ENCODE data around the gene TRPM2. TPM values are rescaled to one million over a fixed set of nuclear protein-coding genes. Genes with fewer than 3 reads are reported as not detected.

TRPM2 gene
- total and polyA plus RNA-seq, 2 of the 8 experiments (the other 6 are each of a cell fraction or from before 2014, with no cell fraction given) = 0.27 to 0.28 TPM

GRCh38 chr21:44366586-44367211, 13.3 kb downstream of the TRPM2 start:
- Histone ChIP-seq H2AK5ac (ENCODE audit: low read depth, low read length) (no peak overlapping the region), H3K9me3 (ENCODE audit: insufficient read depth in 2 of 2, low read depth in 1 of 2, low read length in 1 of 2) (no peaks in the 10 kb centered on the region), H4K8ac (ENCODE audit: extremely low read depth, insufficient read depth, low read length) (no peak overlapping the region), H3K23me2 (ENCODE audit: low read depth, low read length) (peaks cover 3% of the 10 kb centered on the region; the same call in 1 of the 2 replicates), H3K27ac (ENCODE audit: low read depth, low read length) (no peak overlapping the region), H3K4me3 (ENCODE audit: extremely low read depth in 1 of 4, insufficient read depth in 2 of 4, low read depth in 3 of 4, low read length in 4 of 4) (no peak overlapping the region), H3K4me2 (ENCODE audit: insufficient read depth in 1 of 2, low read depth in 2 of 2, low read length in 2 of 2) (no peak overlapping the region), H3K27me3 (replicated peaks in 1 of 4; ENCODE audit: control insufficient read depth in 3 of 4, extremely low read depth in 1 of 4, insufficient read depth in 3 of 4, low read length in 3 of 4) (peaks cover 0 to 20% (median 15%) of the 10 kb centered on the region in 4 experiments; a peak in 6 of 7 replicates), H3K79me2 (ENCODE audit: control insufficient read depth in 1 of 2, insufficient read depth in 2 of 2, low read length in 2 of 2) (no peaks in the 10 kb centered on the region), H3K4me1 (replicated peaks in 1 of 4; ENCODE audit: control insufficient read depth in 3 of 4, insufficient read depth in 4 of 4, low read length in 3 of 4) (peaks cover 0 to 12% (median 7%) of the 10 kb centered on the region in 4 experiments; a peak in 6 of 7 replicates), H3K56ac (replicated peaks; ENCODE audit: insufficient read length, low read depth, low read length) (no peak overlapping the region), H4K5ac (ENCODE audit: insufficient read length, low read depth, low read length) (no peak overlapping the region), H3K23ac (ENCODE audit: insufficient read length) (no peak overlapping the region), H2AFZ (ENCODE audit: low read length) (no peak overlapping the region), H3K36me3 (ENCODE audit: control insufficient read depth in 2 of 4, insufficient read depth in 4 of 4, low read length in 3 of 4) (no peaks in the 10 kb centered on the region), H2BK20ac (ENCODE audit: low read length) (no peak overlapping the region), H2BK12ac (ENCODE audit: low read depth, low read length) (no peak overlapping the region), H3K9ac (replicated peaks in 1 of 4; ENCODE audit: extremely low read depth in 1 of 4, low read depth in 3 of 4, low read length in 3 of 4) (no peak overlapping the region), H2BK120ac (replicated peaks; ENCODE audit: low read depth, low read length) (no peak overlapping the region), H3K14ac (ENCODE audit: insufficient read length) (no peak overlapping the region), H2BK5ac (ENCODE audit: low read depth, low read length) (no peak overlapping the region), H3K18ac (ENCODE audit: extremely low read depth, low read length) (no peak overlapping the region), H4K20me1 (replicated peaks in 1 of 2; ENCODE audit: control insufficient read depth in 1 of 2, insufficient read depth in 2 of 2, low read length in 2 of 2) (no peaks in the 10 kb centered on the region), H4K91ac (replicated peaks; ENCODE audit: insufficient read length, low read length) (no peak overlapping the region), H3K79me1 (ENCODE audit: low read depth, low read length) (no peaks in the 10 kb centered on the region), H3K4ac (replicated peaks; ENCODE audit: insufficient read length, low read depth, low read length) (no peak overlapping the region), H2BK15ac (ENCODE audit: low read length) (no peak overlapping the region)
- DNase-seq (ENCODE audit: low read depth in 1 of 2, low spot score in 2 of 2) = no peak
- ChIA-PET POLR2A (ENCODE audit: partially characterized antibody) (no interaction called here), CTCF (ENCODE audit: partially characterized antibody) (interaction anchor here (0.8 to 1.3 kb wide), 3 partner anchors 13 to 27 kb away, joined by 3 to 4 read pairs (median 4); partner anchors contain the start of gene CFAP410)
- WGBS, 2 experiments (ENCODE audit: extremely low coverage in 1 of 2, insufficient coverage in 1 of 2, insufficient read length in 1 of 2, insufficient replicate concordance in 2 of 2, low coverage in 1 of 2, low lambda C conversion rate in 2 of 2, missing lambda C conversion rate in 1 of 2) = 79% methylated on average over 22 of the region's 28 CpGs; no CpG with 5 or more reads in 1 of the 2 experiments
- no peak for FAIRE-seq
- no peak for TF ChIP-seq KDM1A (IDR thresholded peaks at IDR 0.05; ENCODE audit: borderline replicate concordance, low read length)
- no peak for TF ChIP-seq CTCF (IDR thresholded peaks at IDR 0.05; ENCODE audit: control extremely low read depth in 1 of 3, insufficient read depth in 1 of 3, low read depth in 1 of 3, low read length in 3 of 3)

All from H1 (cell line).